HL-60/S4 treated with phorbol 12-myristate 13-acetate at 8.2 ng/mL for 4 days and 3 days (cell line): ENCODE data around the gene LRRC45.

ENCODE experiments used
- in situ Hi-C: fragments of 300-500 bp; cut with MboI; formaldehyde crosslinking; loops from 2 replicates; pipeline ENCODE4 v1.15.0; 2022; ENCODE audit warnings: low sequenced_read_pairs

LRRC45 gene

GRCh38 chr17:82018152-82018988 is 4.7 kb upstream of the LRRC45 start:
- in situ Hi-C loops: no loop called here

- in situ Hi-C loops: no loop called here
These were observed 4.0 kb upstream of the LRRC45 start for GRCh38 chr17:82018989-82019689.

- in situ Hi-C loops: no loop called here
These were observed 3.2 kb upstream of the LRRC45 start for GRCh38 chr17:82019690-82020571.

GRCh38 chr17:82020572-82021106 is 2.5 kb upstream of the LRRC45 start:
- in situ Hi-C loops: no loop called here

GRCh38 chr17:82021107-82021899 is 1.8 kb upstream of the LRRC45 start:
- in situ Hi-C loops: no loop called here

- in situ Hi-C loops: no loop called here
These were observed 1.2 kb upstream of the LRRC45 start for GRCh38 chr17:82021900-82022309.

GRCh38 chr17:82022310-82022980 is 660 bp upstream of the LRRC45 start, which contains the start of gene CENPX:
TSS of gene CENPX (minus strand) at chr17:82022878. CDS start at chr17:82022861, 17 bp downstream.
- in situ Hi-C loops: no loop called here

- in situ Hi-C loops: no loop called here
These were observed 539 bp downstream of the LRRC45 start for GRCh38 chr17:82023447-82024241.

- in situ Hi-C loops: no loop called here
These were observed 1.8 kb downstream of the LRRC45 start for GRCh38 chr17:82024859-82025258.

GRCh38 chr17:82025401-82026107 is 2.4 kb downstream of the LRRC45 start:
- in situ Hi-C loops: no loop called here

GRCh38 chr17:82028246-82028645 is 5.1 kb downstream of the LRRC45 start:
- in situ Hi-C loops: no loop called here

GRCh38 chr17:82028966-82029365 is 5.9 kb downstream of the LRRC45 start:
- in situ Hi-C loops: no loop called here

- in situ Hi-C loops: no loop called here
These were observed 6.3 kb downstream of the LRRC45 start for GRCh38 chr17:82029391-82029790.

- in situ Hi-C loops: no loop called here
These were observed 6.9 kb downstream of the LRRC45 start for GRCh38 chr17:82029990-82030469.

- in situ Hi-C loops: no loop called here
These were observed 7.6 kb downstream of the LRRC45 start for GRCh38 chr17:82030470-82031302.

- in situ Hi-C loops: no loop called here
These were observed 8.3 kb downstream of the LRRC45 start, which contains the start of gene RAC3 for GRCh38 chr17:82031303-82031884. TSS of gene RAC3 (plus strand) at chr17:82031678. CDS start at chr17:82031762, 84 bp downstream.
